Epithelial cell of proximal tubule (primary cell): ENCODE data around the gene SYNE3. TPM values are rescaled to one million over a fixed set of nuclear protein-coding genes. Genes with fewer than 3 reads are reported as not detected.

Experiments
- DNase-seq: peaks from one replicate; pipeline ENCODE4 v3.0.0-alpha.2; 2011; ENCODE audit warnings: low read depth
- H3K4me3 ChIP-seq: 2 replicates; pipeline ENCODE4 v1.5.1; 2011; ENCODE audit warnings: low read depth, mild to moderate bottlenecking, low read length
- total RNA-seq: library from RNA; depleted of rRNA; stranded (reverse); fragments of >200 nt; gene quantifications from 2 replicates; pipeline ENCODE4 v1.2.3, GENCODE V29; 2015
- TF ChIP-seq, protein P1 (sequence below): conservative IDR thresholded peaks from 2 replicates; pipeline ENCODE4 v1.5.1; 2012; ENCODE audit warnings: low read depth, mild to moderate bottlenecking, low read length

The SYNE3 gene, protein sequence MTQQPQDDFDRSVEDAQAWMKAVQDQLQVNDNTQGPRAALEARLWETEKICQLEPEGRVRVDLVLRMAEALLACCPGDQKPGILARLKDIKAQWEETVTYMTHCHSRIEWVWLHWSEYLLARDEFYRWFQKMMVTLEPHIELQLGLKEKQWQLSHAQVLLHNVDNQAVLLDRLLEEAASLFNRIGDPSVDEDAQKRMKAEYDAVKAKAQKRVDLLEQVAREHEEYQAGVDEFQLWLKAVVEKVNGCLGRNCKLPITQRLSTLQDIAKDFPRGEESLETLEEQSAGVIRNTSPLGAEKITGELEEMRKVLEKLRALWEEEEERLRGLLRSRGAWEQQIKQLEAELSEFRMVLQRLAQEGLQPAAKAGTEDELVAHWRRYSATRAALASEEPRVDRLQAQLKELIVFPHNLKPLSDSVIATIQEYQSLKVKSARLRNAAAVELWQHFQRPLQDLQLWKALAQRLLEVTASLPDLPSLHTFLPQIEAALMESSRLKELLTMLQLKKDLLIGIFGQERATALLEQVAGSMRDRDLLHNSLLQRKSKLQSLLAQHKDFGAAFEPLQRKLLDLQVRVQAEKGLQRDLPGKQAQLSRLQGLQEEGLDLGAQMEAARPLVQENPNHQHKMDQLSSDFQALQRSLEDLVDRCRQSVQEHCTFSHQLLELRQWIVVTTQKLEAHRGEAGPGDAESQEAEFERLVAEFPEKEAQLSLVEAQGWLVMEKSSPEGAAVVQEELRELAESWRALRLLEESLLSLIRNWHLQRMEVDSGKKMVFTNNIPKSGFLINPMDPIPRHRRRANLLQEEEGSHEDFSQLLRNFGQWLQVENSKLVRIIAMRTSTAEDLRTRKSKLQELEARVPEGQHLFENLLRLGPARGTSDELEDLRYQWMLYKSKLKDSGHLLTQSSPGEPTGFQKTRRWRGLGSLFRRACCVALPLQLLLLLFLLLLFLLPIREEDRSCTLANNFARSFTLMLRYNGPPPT
- total RNA-seq, result 0.07 TPM in 1 of 2 replicates, not detected in the other

DNA sequence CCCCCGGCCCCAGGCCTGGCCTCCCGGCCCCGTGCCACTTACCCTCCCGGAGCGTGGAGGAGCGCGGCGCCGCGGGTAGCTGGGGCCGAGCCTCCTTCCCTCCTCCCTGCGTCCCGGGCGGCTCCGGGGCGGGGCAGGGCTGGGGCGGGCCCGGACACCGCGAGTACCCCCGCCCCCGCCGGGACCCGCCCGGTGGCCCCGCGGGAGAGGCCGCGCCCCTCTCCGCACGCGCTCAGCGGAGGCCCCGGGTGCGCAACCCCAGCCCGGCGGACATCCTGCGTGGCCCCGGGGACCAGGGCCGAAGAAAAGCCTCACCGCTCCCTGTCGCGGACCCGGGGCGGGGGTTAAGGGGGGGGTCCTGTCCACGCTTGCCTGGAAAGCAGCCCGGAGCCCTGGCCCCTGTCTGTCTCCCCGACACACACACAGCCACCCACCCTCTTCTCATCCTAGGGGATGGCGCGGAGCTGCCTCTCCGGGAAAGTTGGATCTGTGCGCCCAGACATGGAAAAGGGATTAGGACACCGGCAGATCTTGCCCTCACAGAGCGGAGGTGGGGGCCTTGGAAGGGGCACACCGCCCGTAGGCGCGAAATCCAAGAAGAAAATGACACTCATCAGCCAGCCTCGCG lies at the start of gene SYNE3:
Gene SYNE3 (minus strand): TSS at position 97 of the 628 bp plus-strand sequence. CDS start 40,829 bp downstream, outside the sequence.
- DNase-seq, result no peak
- TF ChIP-seq, protein P1, sequence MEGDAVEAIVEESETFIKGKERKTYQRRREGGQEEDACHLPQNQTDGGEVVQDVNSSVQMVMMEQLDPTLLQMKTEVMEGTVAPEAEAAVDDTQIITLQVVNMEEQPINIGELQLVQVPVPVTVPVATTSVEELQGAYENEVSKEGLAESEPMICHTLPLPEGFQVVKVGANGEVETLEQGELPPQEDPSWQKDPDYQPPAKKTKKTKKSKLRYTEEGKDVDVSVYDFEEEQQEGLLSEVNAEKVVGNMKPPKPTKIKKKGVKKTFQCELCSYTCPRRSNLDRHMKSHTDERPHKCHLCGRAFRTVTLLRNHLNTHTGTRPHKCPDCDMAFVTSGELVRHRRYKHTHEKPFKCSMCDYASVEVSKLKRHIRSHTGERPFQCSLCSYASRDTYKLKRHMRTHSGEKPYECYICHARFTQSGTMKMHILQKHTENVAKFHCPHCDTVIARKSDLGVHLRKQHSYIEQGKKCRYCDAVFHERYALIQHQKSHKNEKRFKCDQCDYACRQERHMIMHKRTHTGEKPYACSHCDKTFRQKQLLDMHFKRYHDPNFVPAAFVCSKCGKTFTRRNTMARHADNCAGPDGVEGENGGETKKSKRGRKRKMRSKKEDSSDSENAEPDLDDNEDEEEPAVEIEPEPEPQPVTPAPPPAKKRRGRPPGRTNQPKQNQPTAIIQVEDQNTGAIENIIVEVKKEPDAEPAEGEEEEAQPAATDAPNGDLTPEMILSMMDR, result no peak
- peak within 1 kb of the TSS; percentile 56 for H3K4me3 ChIP-seq

DNA sequence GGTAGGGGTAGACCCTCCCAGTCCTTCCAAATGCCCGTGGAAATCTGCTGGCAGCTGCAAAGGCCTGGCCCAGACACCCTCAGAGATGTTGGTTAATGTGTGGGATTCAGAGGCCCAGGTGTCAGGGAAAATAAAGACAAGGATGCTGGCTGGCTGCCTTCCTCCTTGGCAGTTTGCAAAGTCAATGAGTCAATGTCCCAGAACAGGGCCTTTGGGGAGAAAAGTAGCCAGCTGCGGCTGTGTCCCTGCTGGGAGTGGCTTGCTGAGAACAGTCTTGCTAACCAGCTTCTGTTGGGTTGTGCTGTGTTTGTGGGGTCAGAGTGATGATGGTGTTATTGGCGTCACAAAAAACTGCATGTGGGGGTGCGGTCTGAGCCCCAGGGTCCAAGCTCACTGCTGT lies 47.6 kb upstream of the SYNE3 start:
- no peak overlapping the region for H3K4me3 ChIP-seq
- DNase-seq, result no peak

DNA sequence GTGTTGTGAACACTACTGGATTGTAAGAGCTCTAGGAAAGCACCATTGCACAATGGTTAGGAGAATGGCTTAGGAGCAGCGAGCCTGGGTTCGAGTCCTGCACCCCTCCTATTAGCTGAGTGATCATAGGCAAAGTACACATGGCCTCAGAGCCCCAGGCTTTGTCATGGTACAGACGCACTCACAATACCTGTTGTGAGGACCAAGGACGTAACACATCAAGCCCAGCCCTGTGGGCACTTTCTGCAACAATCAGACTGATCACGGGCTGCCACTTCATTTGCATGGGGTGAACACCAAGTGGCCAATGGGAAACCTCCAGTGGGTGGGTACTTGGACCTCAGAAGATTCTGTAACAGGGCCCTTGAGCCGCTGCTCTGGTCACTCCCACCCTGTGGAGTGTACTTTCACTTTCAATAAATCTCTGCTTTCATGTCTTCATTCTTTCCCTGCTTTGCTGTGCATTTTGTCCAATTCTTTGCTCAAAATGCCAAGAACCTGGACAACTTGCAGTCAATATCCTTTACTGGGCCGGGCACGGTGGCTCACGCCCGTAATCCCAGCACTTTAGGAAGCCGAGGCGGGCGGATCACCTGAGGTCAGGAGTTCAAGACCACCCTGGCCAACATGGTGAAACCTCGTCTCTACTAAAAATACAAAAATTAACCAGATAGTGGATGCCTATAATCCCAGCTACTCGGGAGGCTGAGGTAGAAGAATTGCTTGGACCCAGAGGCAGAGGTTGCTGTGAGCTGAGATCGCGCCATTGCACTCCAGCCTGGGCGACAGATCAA lies 46.6 kb upstream of the SYNE3 start:
- TF ChIP-seq, protein P1, result no peak
- DNase-seq, result no peak
- peak overlapping the region; percentile 21 for H3K4me3 ChIP-seq

More for the DNA sequence above, 47.6 kb upstream of the SYNE3 start:
- TF ChIP-seq, protein P1, result no peak

DNA sequence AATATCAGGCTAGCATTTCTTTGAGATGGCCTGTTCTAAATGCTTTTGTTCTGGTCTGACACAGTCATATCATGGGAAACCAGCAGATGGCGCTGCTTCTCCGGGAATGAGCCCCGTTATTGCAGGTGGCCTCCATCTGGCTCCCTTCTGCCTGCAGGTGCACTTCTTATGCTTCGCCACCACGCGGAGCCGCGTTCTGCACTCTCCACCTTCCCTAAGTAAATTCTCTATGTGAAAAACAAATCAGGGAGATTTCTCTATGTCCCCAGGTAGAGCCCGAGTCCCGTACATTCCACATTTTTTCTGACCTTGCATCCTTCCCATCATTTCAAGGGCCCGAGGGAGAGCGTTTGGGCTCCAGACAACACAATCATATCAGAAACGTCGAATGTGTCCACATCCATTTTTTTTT lies 44.6 kb upstream of the SYNE3 start:
- DNase-seq, result peak; percentile 49
- no peak overlapping the region for H3K4me3 ChIP-seq
- TF ChIP-seq, protein P1, result peak; percentile 99

DNA sequence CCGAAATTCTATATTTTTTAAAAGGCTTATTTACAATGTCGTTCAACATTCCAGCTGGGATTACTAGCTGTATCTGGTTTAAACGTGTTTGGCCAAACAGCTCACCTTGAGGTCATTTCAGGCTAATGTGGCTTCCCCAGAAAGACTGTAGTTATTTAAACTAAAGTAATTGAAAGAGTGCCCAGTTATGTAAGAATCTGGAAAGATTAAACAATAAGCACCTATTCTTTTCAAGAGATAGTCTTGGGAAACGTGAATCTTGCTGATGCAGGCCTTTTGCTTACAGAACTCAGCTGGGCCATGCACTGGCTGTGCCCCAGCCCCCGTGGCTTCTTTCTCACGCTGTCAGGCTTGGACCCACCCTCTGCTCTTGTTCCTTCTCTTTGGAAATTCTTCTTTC lies 42.8 kb upstream of the SYNE3 start:
- no peak for DNase-seq
- TF ChIP-seq, protein P1, result no peak
- H3K4me3 ChIP-seq, result no peak overlapping the region

DNA sequence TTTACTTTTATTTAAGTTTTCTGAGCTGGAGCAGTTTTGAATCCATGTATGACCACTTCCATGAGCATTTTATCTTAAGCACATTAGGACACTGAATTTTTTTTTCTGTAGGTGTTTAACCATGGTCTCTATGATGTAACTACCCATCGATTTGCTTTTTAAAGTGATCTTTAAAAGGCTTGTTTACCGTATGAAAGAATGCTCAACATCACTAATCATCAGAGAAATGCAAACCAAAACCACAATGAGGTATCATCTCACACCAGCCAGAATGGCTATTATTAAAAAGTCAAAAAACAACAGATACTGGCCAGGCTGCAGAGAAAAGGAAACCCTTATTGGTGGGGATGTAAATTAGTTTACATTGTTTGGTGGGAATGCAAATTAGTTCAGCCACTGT lies 41.4 kb upstream of the SYNE3 start:
- TF ChIP-seq, protein P1, result no peak
- H3K4me3 ChIP-seq, result no peak overlapping the region
- DNase-seq, result no peak
